NT2/D1 (cell line): ENCODE results near the gene ARMC8.

ENCODE experiments used
- SUZ12 ChIP-seq: IDR thresholded peaks from 2 replicates; pipeline ENCODE4 v1.6.1; 2011; ENCODE audit not compliant: insufficient read length, insufficient read depth; ENCODE audit errors: extremely low read depth
- YY1 ChIP-seq: IDR thresholded peaks from 2 replicates; pipeline ENCODE4 v1.6.1; 2011; ENCODE audit not compliant: insufficient read length, insufficient read depth

DNA sequence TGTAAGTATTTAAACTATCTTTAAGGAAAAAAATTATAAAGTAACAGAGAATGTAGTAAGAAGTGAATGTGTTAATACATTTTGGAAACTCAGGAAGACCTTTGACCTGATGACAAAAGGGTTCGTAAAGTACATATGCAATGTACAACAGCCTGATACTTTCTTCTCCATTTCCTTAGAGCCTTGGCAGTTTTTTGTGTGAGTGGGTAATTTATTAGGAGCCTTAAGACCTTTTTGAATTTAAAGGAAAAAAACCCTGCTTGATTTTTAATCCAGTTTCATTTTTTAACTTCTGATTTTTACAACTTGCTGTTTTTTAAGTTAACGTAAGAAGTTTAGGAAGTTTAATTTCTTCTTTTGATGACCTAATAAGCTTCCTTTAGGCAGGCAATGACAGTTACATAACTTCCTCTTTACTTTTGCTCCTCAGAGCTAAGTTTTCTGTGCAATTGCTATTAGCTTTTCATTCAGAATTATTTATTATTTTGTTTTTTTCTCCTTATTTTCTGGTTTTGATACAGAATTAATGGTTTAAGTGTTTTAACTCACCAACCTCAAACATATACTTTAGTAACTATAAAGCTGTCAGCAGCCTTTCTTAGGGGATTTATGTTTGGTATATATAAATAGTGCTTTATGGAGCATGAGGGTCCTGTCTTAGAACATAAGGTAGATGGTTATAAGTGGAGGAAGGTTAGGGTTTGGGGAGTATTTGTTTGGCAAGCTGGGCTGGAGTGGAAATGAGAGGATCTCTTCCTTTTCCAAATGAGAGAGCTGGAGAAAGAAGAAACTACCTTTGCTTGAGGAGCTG is 35.2 kb downstream of the ARMC8 start:
- TF ChIP-seq SUZ12 (no peak), YY1 (no peak)
